Subcutaneous abdominal adipose tissue (tissue), 5 donors: ENCODE results near the gene TTC28.

Experiments
- H3K27ac ChIP-seq: one replicate; pipeline ENCODE4 v1.7.0; 2013; ENCODE audit warnings: low read depth, mild to moderate bottlenecking, inconsistent platforms, low read length, moderate library complexity
- H3K27me3 ChIP-seq, 5 donors: one replicate each; pipeline ENCODE4 v1.7.0; 2013; ENCODE audit warnings: low read length in 5 of 5, inconsistent platforms in 1 of 5; ENCODE audit not compliant: control insufficient read depth in 5 of 5, insufficient read depth in 4 of 5
- H3K36me3 ChIP-seq, 5 donors: one replicate each; pipeline ENCODE4 v1.7.0; 2013; ENCODE audit warnings: low read length in 5 of 5; ENCODE audit not compliant: control insufficient read depth in 5 of 5, insufficient read depth in 5 of 5
- H3K4me1 ChIP-seq, 5 donors: one replicate each; pipeline ENCODE4 v1.7.0; 2013; ENCODE audit warnings: low read length in 5 of 5, mild to moderate bottlenecking in 3 of 5, moderate library complexity in 1 of 5; ENCODE audit not compliant: control insufficient read depth in 5 of 5, insufficient read depth in 5 of 5
- H3K4me3 ChIP-seq, 5 donors: one replicate each; pipeline ENCODE4 v1.7.0; 2013; ENCODE audit warnings: low read length in 5 of 5, low read depth in 1 of 5
- H3K9ac ChIP-seq, 5 donors: one replicate each; pipeline ENCODE4 v1.7.0; 2013; ENCODE audit warnings: low read length in 5 of 5, mild to moderate bottlenecking in 4 of 5, moderate library complexity in 3 of 5
- H3K9me3 ChIP-seq, 5 donors: one replicate each; pipeline ENCODE4 v1.7.0; 2013; ENCODE audit warnings: low read length in 5 of 5; ENCODE audit not compliant: control insufficient read depth in 5 of 5
- donor health status: healthy.
- donor health status: healthy.
- donor health status: healthy.
- donor health status: healthy.
- donor health status: healthy.

The TTC28 gene

GRCh38 chr22:27996981-27997380 lies 682.7 kb downstream of the TTC28 start:
- peaks cover 0 to 90% (median 66%) of the 10 kb centered on the region in 5 donors for H3K36me3 ChIP-seq
- H3K9ac ChIP-seq, result no peak overlapping the region
- no peak overlapping the region for H3K4me3 ChIP-seq
- no peaks in the 10 kb centered on the region for H3K27me3 ChIP-seq
- H3K9me3 ChIP-seq, result no peaks in the 10 kb centered on the region
- peaks cover 0 to 6% (median 4%) of the 10 kb centered on the region in 5 donors for H3K4me1 ChIP-seq
- no peak overlapping the region for H3K27ac ChIP-seq

GRCh38 chr22:27996529-27996925 lies 683.1 kb downstream of the TTC28 start:
- Histone ChIP-seq H3K9ac (no peak overlapping the region), H3K9me3 (no peaks in the 10 kb centered on the region), H3K4me1 (peaks cover 2 to 10% (median 5%) of the 10 kb centered on the region in 5 donors), H3K36me3 (peaks cover 0 to 92% (median 69%) of the 10 kb centered on the region in 5 donors), H3K27ac (no peak overlapping the region), H3K4me3 (no peak overlapping the region), H3K27me3 (no peaks in the 10 kb centered on the region)

- no peaks in the 10 kb centered on the region for H3K27me3 ChIP-seq
- H3K9me3 ChIP-seq, result no peaks in the 10 kb centered on the region
- H3K4me3 ChIP-seq, result no peak overlapping the region
- H3K4me1 ChIP-seq, result peaks cover 5 to 16% (median 10%) of the 10 kb centered on the region in 5 donors
- H3K36me3 ChIP-seq, result peaks cover 0 to 89% (median 66%) of the 10 kb centered on the region in 5 donors
- H3K9ac ChIP-seq, result no peak overlapping the region
- H3K27ac ChIP-seq, result no peak overlapping the region
Measured at GRCh38 chr22:27995801-27996528, 683.7 kb downstream of the TTC28 start.

- no peaks in the 10 kb centered on the region for H3K9me3 ChIP-seq
- H3K36me3 ChIP-seq, result peaks cover 0 to 84% (median 59%) of the 10 kb centered on the region in 5 donors
- H3K27ac ChIP-seq, result no peak overlapping the region
- no peaks in the 10 kb centered on the region for H3K27me3 ChIP-seq
- H3K9ac ChIP-seq, result no peak overlapping the region
- no peak overlapping the region for H3K4me3 ChIP-seq
- H3K4me1 ChIP-seq, result peaks cover 5 to 25% (median 19%) of the 10 kb centered on the region in 5 donors
Measured at GRCh38 chr22:27994481-27995331, 684.9 kb downstream of the TTC28 start.

- H3K9ac ChIP-seq, result no peak overlapping the region
- H3K27me3 ChIP-seq, result no peaks in the 10 kb centered on the region
- H3K4me1 ChIP-seq, result peaks cover 5 to 28% (median 19%) of the 10 kb centered on the region in 5 donors
- H3K9me3 ChIP-seq, result no peaks in the 10 kb centered on the region
- H3K36me3 ChIP-seq, result peaks cover 0 to 81% (median 55%) of the 10 kb centered on the region in 5 donors
- H3K4me3 ChIP-seq, result no peak overlapping the region
- no peak overlapping the region for H3K27ac ChIP-seq
Measured at GRCh38 chr22:27993774-27994350, 685.8 kb downstream of the TTC28 start.

GRCh38 chr22:27993201-27993635 lies 686.4 kb downstream of the TTC28 start:
- Histone ChIP-seq H3K36me3 (peaks cover 0 to 77% (median 50%) of the 10 kb centered on the region in 5 donors), H3K27ac (no peak overlapping the region)

GRCh38 chr22:27992294-27993165 lies 687.1 kb downstream of the TTC28 start:
- H3K4me3 ChIP-seq, result no peak overlapping the region
- no peak overlapping the region for H3K9ac ChIP-seq
- H3K27me3 ChIP-seq, result no peaks in the 10 kb centered on the region
- peaks cover 5 to 24% (median 17%) of the 10 kb centered on the region in 5 donors for H3K4me1 ChIP-seq
- H3K27ac ChIP-seq, result no peak overlapping the region
- H3K36me3 ChIP-seq, result peaks cover 0 to 75% (median 44%) of the 10 kb centered on the region in 5 donors
- H3K9me3 ChIP-seq, result no peaks in the 10 kb centered on the region

More at GRCh38 chr22:27993201-27993635, 686.4 kb downstream of the TTC28 start:
- H3K27me3 ChIP-seq, result no peaks in the 10 kb centered on the region
- peaks cover 5 to 30% (median 19%) of the 10 kb centered on the region in 5 donors for H3K4me1 ChIP-seq
- H3K9ac ChIP-seq, result no peak overlapping the region
- H3K4me3 ChIP-seq, result no peak overlapping the region
- no peaks in the 10 kb centered on the region for H3K9me3 ChIP-seq

GRCh38 chr22:27991586-27992293 lies 687.9 kb downstream of the TTC28 start:
- Histone ChIP-seq H3K36me3 (peaks cover 0 to 75% (median 46%) of the 10 kb centered on the region in 5 donors), H3K9me3 (no peaks in the 10 kb centered on the region), H3K27ac (peak overlapping the region; percentile 70), H3K4me1 (peaks cover 5 to 24% (median 17%) of the 10 kb centered on the region in 5 donors), H3K4me3 (no peak overlapping the region), H3K9ac (peak overlapping the region in 1 of 5 donors; percentile 60), H3K27me3 (no peaks in the 10 kb centered on the region)

- H3K27ac ChIP-seq, result peak overlapping the region; percentile 70
- peak overlapping the region in 1 of 5 donors; percentile 60 for H3K9ac ChIP-seq
- H3K9me3 ChIP-seq, result no peaks in the 10 kb centered on the region
- H3K27me3 ChIP-seq, result no peaks in the 10 kb centered on the region
- peaks cover 5 to 24% (median 17%) of the 10 kb centered on the region in 5 donors for H3K4me1 ChIP-seq
- H3K36me3 ChIP-seq, result peaks cover 0 to 76% (median 53%) of the 10 kb centered on the region in 5 donors
- H3K4me3 ChIP-seq, result peak overlapping the region in 3 of 5 donors; percentile 10 to 34 (median 11)
Measured at GRCh38 chr22:27990879-27991278, 688.8 kb downstream of the TTC28 start.
